Skeletal muscle satellite cell (primary cell): ENCODE results near the gene CDIPT. TPM values are rescaled to one million over a fixed set of nuclear protein-coding genes. Genes with fewer than 3 reads are reported as not detected.
"Not testable (repeated sequence)": the region's sequence is repeated elsewhere in the genome, so short reads cannot be mapped to it uniquely, and the experiment has no call there.

Experiments
- H3K27me3 ChIP-seq: 2 replicates; pipeline ENCODE4 v1.7.0; 2013; ENCODE audit warnings: low read length; ENCODE audit not compliant: control insufficient read depth, insufficient read depth
- H3K36me3 ChIP-seq: 2 replicates; pipeline ENCODE4 v1.7.0; 2013; ENCODE audit warnings: mild to moderate bottlenecking, control low read depth, low read length; ENCODE audit not compliant: insufficient read depth
- H3K4me1 ChIP-seq: 2 replicates; pipeline ENCODE4 v1.7.0; 2013; ENCODE audit warnings: low read length; ENCODE audit not compliant: control insufficient read depth, insufficient read depth
- H3K4me2 ChIP-seq: 2 replicates; pipeline ENCODE4 v1.7.0; 2013; ENCODE audit warnings: mild to moderate bottlenecking, low read length
- H3K4me3 ChIP-seq: 2 replicates; pipeline ENCODE4 v1.7.0; 2013; ENCODE audit warnings: low read length
- H3K9ac ChIP-seq: 2 replicates; pipeline ENCODE4 v1.7.0; 2013; ENCODE audit warnings: mild to moderate bottlenecking, low read depth, low read length, moderate library complexity
- H3K9me3 ChIP-seq: replicated peaks from 2 replicates; pipeline ENCODE4 v1.7.0; 2013; ENCODE audit warnings: mild to moderate bottlenecking, control low read depth, low read length
- total RNA-seq: library from RNA; depleted of rRNA; stranded (reverse); fragments of >200 nt; gene quantifications from 2 replicates; pipeline ENCODE4 v1.2.3, GENCODE V29; 2012; rRNA removed

CDIPT gene, protein sequence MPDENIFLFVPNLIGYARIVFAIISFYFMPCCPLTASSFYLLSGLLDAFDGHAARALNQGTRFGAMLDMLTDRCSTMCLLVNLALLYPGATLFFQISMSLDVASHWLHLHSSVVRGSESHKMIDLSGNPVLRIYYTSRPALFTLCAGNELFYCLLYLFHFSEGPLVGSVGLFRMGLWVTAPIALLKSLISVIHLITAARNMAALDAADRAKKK
- 59.3 and 69.2 TPM in 2 replicates for total RNA-seq

DNA sequence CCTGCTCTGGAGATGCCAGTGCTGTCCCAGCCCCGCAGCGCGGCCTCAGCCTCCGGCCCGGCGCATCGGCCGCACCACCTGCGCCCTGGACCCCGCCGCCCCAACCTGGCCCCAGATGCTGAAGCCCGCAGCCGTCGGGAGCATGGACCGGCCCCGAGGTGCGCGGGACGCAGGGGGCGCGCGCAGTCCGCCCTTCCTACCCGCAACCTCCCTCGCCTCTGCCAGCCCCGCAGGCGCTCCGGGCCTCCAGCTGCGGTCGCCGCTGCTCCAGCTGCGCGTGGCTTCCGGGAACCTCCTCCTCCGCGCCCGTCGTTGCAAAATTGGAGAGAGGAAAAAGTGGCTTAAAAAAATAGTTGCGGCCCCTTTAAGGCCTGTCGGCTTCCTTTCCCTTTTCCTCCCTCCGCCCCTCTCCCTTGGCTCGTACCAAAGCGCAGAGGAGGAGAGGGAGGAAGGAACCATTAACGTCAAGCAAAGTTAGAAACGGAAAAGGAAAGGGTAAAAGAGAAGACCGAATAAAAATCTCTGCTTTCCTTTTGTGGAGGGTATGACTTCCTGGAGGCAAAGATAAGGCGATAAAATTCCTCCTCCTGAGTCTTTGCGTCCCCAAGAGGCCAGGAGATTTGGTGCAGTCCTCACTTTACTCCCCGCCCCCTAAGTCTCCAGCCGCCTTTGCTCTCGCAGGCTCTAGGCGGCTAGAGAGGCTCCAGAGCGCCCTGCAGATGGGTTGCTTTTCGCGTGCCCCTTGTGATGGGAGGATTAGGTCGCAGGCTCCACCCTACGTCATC, at the start of gene CDIPT:
CDIPT (minus strand) TSS at position 343 of the 785 bp plus-strand sequence. CDS start 369 bp downstream, outside the sequence.
- Histone ChIP-seq H3K4me1 (peaks cover 15% of the 10 kb centered on the region), H3K4me2 (peak within 1 kb of the TSS; percentile 79), H3K9ac (peak within 1 kb of the TSS; percentile 85), H3K36me3 (peaks cover 29% of the 10 kb centered on the region), H3K4me3 (peak within 1 kb of the TSS; percentile 78), H3K9me3 (no peaks in the 10 kb centered on the region), H3K27me3 (no peaks in the 10 kb centered on the region)

DNA sequence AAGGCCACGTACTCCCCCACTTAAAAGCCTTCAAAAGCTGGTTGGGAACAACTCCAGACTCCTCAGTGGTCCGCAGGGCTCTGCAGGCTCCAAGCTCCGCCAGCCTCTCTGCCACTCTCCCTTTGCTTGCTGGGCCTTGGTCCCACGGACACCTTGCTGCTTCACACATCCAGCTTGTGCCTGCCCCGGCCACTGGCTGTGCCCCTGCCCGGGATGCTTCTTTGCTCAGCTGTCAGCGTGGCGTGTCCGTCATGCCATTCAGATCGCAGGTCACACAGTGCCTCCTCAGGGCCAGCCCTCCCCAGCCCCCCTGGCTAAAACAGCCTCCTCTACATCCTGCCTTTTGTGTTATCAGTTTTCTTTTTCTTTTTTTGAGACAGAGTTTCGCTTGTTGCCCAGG, 49.1 kb upstream of the CDIPT start:
- Histone ChIP-seq H3K9ac (no peak overlapping the region), H3K36me3 (peaks cover 29% of the 10 kb centered on the region), H3K4me1 (peaks cover 8% of the 10 kb centered on the region), H3K9me3 (no peaks in the 10 kb centered on the region), H3K4me2 (no peak overlapping the region), H3K4me3 (no peak overlapping the region), H3K27me3 (no peaks in the 10 kb centered on the region)

DNA sequence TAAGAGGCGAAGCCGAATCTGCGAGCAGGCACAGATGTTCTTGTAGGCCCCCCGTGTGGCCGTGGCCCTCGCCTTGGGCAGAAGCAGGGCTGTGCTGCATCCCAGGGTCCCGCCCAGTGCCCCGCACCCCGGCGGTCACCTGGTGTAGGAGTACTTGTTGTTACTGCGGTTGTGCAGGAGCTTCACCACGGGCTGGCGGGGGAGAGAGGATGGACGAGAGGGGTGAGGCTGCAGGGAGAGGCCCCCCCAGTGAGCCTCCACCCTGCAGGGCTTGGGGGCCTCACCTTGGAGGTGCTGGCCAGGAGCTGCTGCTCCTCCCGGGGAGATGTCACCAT, 48.6 kb upstream of the CDIPT start:
- Histone ChIP-seq H3K27me3 (no peaks in the 10 kb centered on the region), H3K9me3 (no peaks in the 10 kb centered on the region), H3K4me1 (peaks cover 8% of the 10 kb centered on the region), H3K4me2 (no peak overlapping the region), H3K4me3 (no peak overlapping the region), H3K9ac (no peak overlapping the region), H3K36me3 (peaks cover 24% of the 10 kb centered on the region)

DNA sequence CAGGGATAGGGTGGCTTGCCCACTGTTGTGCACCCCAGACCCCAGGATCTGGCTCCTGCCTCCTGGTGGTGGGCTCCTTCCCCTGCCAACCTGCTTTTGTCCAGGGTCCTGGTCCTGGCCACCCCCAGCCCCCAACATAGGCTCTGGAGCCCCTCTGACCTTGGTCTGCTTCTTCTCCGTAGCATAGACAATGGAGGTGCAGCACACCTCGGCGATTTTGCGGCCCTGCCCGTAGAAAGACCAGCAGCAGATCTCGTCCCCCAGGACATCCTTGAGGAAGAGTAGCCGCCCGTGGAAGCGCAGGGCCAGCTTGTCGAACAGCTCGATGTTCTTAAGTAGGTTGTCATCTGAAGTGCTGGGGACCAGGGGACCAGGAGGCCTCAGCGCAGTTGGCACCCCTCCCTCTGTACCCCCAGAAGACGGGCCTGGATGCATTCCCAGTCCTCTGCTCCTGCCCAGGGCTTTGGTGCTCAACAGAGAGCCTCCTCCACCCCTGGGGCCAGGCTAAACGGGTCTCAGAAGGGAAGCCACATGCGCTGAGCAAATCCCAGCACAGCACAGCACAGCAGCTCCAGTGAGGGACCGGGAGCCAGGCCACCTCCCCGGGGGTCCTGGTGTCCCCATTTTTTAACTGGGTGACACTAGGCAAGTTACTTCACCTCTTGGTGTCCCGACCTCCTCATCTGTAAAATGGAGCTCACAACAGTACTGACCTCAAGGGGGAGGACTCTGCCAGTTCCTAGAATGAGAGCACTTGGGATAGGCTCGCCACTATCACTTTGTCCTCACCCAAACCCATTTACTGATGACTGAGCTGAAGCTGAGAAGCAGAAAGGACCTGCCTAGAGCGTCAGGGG, 48.0 kb upstream of the CDIPT start:
- H3K4me2 ChIP-seq = no peak overlapping the region
- peaks cover 24% of the 10 kb centered on the region for H3K36me3 ChIP-seq
- H3K9ac ChIP-seq = no peak overlapping the region
- peaks cover 8% of the 10 kb centered on the region for H3K4me1 ChIP-seq
- H3K4me3 ChIP-seq = no peak overlapping the region
- H3K27me3 ChIP-seq = no peaks in the 10 kb centered on the region
- no peaks in the 10 kb centered on the region for H3K9me3 ChIP-seq

DNA sequence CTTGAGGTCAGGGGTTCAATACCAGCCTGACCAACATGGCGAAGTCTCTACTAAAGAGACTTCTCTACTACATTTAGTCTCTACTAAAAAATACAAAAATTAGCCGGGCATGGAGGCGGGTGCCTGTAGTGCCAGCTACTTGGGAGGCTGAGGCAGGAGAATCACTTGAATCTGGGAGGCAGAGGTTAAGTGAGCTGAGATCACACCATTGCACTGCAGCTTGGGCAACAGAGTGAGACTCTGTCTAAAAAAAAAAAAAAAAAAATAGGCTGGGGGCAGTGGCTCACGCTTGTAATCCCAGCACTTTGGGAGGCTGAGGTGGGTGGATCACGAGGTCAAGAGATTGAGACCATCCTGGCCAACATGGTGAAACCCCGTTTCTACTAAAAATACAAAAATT, 46.8 kb upstream of the CDIPT start:
- H3K36me3 ChIP-seq = peaks cover 21% of the 10 kb centered on the region
- not testable (repeated sequence) for H3K9me3 ChIP-seq, H3K27me3 ChIP-seq, H3K4me3 ChIP-seq, H3K9ac ChIP-seq, H3K4me1 ChIP-seq, H3K4me2 ChIP-seq

DNA sequence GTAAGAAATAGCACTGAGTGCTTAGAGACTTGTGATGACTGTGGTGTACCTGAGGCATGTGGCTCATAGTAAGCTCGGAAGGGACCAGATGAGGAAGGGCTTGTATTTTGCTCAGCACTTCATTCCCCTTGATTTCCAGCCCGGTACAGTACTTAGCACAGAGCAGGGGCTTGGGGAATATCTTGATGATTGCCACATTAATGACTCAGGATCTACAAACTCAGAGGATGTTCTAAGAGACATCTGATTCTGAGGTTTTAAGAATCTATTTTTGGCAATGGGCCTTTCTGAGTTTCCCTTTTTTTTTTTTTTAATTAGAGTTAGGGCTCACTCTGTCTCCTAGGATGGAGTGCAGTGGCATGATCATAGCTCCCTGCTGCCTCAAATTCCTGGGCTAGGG, 46.4 kb upstream of the CDIPT start:
- Histone ChIP-seq H3K36me3 (peaks cover 19% of the 10 kb centered on the region), H3K4me3 (no peak overlapping the region), H3K4me2 (no peak overlapping the region), H3K4me1 (peaks cover 8% of the 10 kb centered on the region), H3K9me3 (no peaks in the 10 kb centered on the region), H3K9ac (no peak overlapping the region), H3K27me3 (no peaks in the 10 kb centered on the region)

DNA sequence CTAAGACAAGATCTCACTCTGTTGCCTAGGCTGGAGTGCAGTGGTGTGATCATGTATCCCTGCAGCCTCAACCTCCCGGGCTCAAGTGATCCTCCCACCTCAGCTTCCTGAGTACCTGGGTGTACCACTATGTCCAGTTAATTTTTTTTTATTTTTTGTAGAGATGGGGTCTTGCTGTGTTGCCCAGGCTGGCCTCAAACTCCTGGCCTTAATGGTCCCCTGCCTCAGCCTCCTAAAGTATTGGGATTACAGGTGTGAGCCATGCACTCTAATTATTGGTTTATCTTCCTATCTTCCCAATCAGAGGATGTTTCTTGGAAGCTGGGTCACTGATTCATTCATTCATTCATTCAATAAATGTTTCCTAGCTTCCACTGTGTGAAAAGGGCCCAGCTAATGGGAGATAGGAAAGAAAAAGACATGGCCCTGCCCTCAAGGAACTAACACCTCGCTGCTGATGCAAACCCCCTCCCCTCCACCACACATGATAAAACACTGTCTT, 45.7 kb upstream of the CDIPT start:
- H3K4me2 ChIP-seq = no peak overlapping the region
- no peaks in the 10 kb centered on the region for H3K27me3 ChIP-seq
- H3K9me3 ChIP-seq = no peaks in the 10 kb centered on the region
- H3K4me3 ChIP-seq = no peak overlapping the region
- H3K9ac ChIP-seq = no peak overlapping the region
- peaks cover 8% of the 10 kb centered on the region for H3K4me1 ChIP-seq
- H3K36me3 ChIP-seq = peaks cover 15% of the 10 kb centered on the region

DNA sequence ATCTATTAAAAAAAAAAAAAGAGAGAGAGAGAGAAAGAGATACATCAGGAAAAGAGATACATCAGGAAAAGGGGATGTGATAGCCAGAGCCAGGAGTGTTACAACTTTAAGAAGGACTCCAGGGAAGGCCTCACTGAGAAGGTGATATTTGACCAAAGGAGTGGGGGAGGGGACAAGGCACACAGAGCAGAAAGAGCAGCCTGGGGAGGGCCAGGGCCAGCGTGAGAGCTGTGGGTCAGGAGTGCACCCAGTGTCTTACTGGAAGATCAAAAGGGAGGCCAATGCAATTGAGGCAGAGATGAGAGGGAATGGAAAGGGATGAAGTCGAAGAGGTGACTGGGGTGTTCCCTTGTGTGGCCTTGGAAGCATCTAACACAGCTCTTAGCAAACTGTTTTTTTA, 44.9 kb upstream of the CDIPT start:
- Histone ChIP-seq H3K27me3 (no peaks in the 10 kb centered on the region), H3K4me1 (peaks cover 8% of the 10 kb centered on the region), H3K9me3 (no peaks in the 10 kb centered on the region), H3K4me2 (no peak overlapping the region), H3K4me3 (no peak overlapping the region), H3K9ac (no peak overlapping the region), H3K36me3 (peaks cover 9% of the 10 kb centered on the region)

DNA sequence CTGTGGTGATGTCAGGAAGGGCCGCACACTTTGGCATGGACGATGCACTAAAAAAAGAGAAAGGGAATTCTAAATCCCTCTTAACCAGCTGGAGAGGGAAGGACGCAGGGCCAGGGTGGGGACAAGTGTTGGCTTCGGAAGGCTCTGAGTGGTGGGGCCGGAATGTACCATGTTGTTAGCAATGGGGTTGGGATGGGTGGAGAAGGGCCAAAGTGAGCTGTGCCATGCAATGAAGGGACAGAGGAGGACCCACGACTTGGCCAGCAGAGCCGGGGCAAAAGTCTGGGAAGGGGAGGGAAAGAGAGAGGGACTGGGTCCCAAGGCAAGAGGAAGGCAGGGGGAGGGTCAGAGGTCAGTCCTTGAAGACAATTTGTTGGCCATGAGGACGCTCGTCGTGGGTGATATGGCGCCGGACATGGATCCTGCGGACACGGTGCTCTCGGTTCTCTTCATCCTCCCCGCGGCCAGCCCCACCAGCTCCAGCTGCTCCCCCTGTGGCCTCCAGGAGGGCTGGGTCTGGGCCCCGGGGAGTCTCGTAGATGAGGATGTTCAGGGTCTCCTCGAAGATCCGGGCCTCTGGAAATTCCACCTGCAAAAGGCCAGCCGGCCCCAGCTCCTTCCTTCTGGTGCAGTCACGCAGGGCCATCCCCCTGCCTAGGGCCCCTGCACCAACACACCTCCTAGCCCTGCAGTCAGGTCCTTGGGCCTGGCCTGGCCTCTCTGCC, 43.7 kb upstream of the CDIPT start:
- no peak overlapping the region for H3K9ac ChIP-seq
- H3K9me3 ChIP-seq = no peaks in the 10 kb centered on the region
- H3K4me3 ChIP-seq = no peak overlapping the region
- no peak overlapping the region for H3K4me2 ChIP-seq
- no peaks in the 10 kb centered on the region for H3K27me3 ChIP-seq
- peaks cover 4% of the 10 kb centered on the region for H3K36me3 ChIP-seq
- peaks cover 10% of the 10 kb centered on the region for H3K4me1 ChIP-seq

DNA sequence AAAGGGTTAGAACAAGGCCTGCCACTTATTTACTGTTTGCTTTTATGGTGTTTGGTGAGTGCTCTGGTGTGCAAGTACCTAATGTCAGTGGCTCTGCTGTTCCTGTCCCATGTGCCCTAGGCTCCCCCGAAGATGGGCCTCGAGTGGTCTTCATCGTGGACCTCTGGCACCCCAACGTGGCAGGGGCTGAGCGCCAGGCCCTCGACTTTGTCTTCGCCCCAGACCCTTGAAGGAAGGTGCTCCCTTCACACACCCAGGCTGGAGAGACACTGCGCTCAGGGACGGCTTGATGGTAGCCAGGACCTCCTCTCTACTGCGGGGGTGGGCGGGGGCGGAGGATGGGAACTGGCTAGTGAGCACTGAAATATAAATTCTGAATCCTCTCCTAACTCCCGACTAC, 42.6 kb upstream of the CDIPT start:
- H3K4me2 ChIP-seq = no peak overlapping the region

DNA sequence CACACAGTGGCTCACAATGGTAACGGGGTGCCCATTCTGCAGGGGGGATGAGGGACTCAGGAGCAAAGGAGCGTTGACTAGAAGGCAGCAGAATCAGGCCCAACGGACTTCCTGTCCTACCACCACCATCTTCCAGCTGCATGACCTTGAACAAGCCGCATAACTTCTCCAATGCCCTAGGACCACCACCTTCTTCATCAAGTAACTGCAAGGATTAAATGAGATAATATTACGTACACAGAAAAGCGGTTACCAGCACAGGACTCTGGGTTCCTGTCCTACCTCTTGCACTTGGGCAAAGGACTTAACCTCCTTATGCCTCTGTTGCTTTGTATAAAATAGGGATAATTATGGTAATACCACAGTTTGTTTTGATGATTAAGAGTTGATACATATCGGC, 41.9 kb upstream of the CDIPT start:
- Histone ChIP-seq H3K27me3 (no peaks in the 10 kb centered on the region), H3K9me3 (no peaks in the 10 kb centered on the region), H3K4me1 (peaks cover 23% of the 10 kb centered on the region), H3K36me3 (no peaks in the 10 kb centered on the region), H3K9ac (no peak overlapping the region), H3K4me2 (no peak overlapping the region), H3K4me3 (no peak overlapping the region)

More for the DNA sequence above, 42.6 kb upstream of the CDIPT start:
- no peak overlapping the region for H3K9ac ChIP-seq
- peaks cover under 1% of the 10 kb centered on the region for H3K36me3 ChIP-seq
- H3K9me3 ChIP-seq = no peaks in the 10 kb centered on the region
- peaks cover 21% of the 10 kb centered on the region for H3K4me1 ChIP-seq
- no peak overlapping the region for H3K4me3 ChIP-seq
- no peaks in the 10 kb centered on the region for H3K27me3 ChIP-seq
